Measurements from ENCODE around the gene RAB11FIP3. TPM values are rescaled to one million over a fixed set of nuclear protein-coding genes. Genes with fewer than 3 reads are reported as not detected.
A peak's percentile ranks its signal among the peaks of the same experiment; 100 is the strongest.
"Not testable (repeated sequence)": the region's sequence is repeated elsewhere in the genome, so short reads cannot be mapped to it uniquely, and the experiment has no call there.

Gene RAB11FIP3
- total RNA-seq, 4 donors from 2014 or later, result 27.0 to 50.1 (median 34.8) TPM

- TF ChIP-seq, protein P1, sequence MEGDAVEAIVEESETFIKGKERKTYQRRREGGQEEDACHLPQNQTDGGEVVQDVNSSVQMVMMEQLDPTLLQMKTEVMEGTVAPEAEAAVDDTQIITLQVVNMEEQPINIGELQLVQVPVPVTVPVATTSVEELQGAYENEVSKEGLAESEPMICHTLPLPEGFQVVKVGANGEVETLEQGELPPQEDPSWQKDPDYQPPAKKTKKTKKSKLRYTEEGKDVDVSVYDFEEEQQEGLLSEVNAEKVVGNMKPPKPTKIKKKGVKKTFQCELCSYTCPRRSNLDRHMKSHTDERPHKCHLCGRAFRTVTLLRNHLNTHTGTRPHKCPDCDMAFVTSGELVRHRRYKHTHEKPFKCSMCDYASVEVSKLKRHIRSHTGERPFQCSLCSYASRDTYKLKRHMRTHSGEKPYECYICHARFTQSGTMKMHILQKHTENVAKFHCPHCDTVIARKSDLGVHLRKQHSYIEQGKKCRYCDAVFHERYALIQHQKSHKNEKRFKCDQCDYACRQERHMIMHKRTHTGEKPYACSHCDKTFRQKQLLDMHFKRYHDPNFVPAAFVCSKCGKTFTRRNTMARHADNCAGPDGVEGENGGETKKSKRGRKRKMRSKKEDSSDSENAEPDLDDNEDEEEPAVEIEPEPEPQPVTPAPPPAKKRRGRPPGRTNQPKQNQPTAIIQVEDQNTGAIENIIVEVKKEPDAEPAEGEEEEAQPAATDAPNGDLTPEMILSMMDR (IDR thresholded peaks at IDR 0.05 in 4 of 5, conservative IDR thresholded peaks at IDR 0.05 in 1 of 5), result no peak
- TF ChIP-seq POLR2A (IDR thresholded peaks at IDR 0.05), result no peak
- Histone ChIP-seq H3K9me3 (no peaks in the 10 kb centered on the region), H3K4me3 (no peak overlapping the region), H3K36me3 (peaks cover 0 to 42% of the 10 kb centered on the region in 2 donors), H3K27ac (no peak overlapping the region), H3K4me1 (no peaks in the 10 kb centered on the region), H3K27me3 (no peaks in the 10 kb centered on the region)
- in situ Hi-C loops (cut with MboI; ENCODE audit: low sequenced_read_pairs in 4 of 4), result no loop called here
- ATAC-seq (peak in 1 of 2 donors; percentile 23), DNase-seq (no peak)
- intact Hi-C loops (cut with DNase I; ENCODE audit: low total_unique reads), result no loop called here
Measured at GRCh38 chr16:502179-502943, 76.9 kb downstream of the RAB11FIP3 start.

DNA sequence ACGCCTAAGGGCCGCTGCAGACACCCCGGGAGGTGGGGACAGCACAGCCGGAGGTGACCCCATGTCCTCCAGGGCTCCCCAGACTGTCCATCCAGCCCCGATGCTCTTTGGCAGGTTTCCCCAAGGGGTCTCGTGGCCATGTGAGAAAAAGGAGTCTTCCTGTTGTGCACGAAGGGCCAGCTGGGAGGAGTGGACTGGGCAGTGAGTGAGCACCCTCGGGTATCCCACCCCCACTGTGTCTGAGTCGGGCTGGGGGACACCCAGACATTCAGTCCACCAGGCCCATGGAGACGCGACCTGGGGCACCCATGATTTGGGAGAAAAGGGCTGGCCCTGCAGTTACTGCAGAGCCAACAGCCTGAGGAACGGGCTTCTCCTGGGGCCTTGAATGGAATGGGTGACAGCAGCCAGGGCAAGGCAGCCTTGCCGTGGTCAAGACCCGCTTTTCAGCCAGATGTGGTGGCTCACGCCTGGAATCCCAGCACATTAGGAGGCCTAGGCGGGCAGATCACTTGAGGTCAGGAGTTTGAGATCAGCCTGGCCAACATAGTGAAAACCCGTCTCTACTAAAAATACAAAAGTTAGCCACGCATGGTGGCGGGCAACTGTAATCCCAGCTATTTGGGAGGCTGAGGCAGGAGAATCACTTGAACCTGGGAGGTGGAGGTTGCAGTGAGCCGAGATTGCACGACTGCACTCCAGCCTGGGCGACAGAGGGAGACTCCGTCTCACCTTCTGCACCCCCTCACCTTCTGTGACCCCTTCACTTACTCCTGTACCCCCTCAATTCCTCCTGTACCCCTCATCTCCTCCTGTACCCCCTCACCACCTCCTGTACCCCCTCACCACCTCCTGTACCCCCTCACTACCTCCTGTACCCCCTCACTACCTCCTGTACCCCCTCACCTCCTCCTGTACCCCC is 78.0 kb downstream of the RAB11FIP3 start:
- Histone ChIP-seq H3K27me3 (no peaks in the 10 kb centered on the region), H3K9me3 (no peaks in the 10 kb centered on the region), H3K36me3 (peaks cover 0 to 38% of the 10 kb centered on the region in 2 donors), H3K27ac (no peak overlapping the region), H3K4me3 (no peak overlapping the region), H3K4me1 (no peaks in the 10 kb centered on the region)
- no peak for DNase-seq
- in situ Hi-C loops (cut with MboI; ENCODE audit: low sequenced_read_pairs in 4 of 4), result no loop called here
- ATAC-seq, result no peak
- intact Hi-C loops (cut with DNase I; ENCODE audit: low total_unique reads), result no loop called here
- no peak for TF ChIP-seq POLR2A (IDR thresholded peaks at IDR 0.05)
- TF ChIP-seq, protein P1 (IDR thresholded peaks at IDR 0.05 in 4 of 5, conservative IDR thresholded peaks at IDR 0.05 in 1 of 5), result no peak

DNA sequence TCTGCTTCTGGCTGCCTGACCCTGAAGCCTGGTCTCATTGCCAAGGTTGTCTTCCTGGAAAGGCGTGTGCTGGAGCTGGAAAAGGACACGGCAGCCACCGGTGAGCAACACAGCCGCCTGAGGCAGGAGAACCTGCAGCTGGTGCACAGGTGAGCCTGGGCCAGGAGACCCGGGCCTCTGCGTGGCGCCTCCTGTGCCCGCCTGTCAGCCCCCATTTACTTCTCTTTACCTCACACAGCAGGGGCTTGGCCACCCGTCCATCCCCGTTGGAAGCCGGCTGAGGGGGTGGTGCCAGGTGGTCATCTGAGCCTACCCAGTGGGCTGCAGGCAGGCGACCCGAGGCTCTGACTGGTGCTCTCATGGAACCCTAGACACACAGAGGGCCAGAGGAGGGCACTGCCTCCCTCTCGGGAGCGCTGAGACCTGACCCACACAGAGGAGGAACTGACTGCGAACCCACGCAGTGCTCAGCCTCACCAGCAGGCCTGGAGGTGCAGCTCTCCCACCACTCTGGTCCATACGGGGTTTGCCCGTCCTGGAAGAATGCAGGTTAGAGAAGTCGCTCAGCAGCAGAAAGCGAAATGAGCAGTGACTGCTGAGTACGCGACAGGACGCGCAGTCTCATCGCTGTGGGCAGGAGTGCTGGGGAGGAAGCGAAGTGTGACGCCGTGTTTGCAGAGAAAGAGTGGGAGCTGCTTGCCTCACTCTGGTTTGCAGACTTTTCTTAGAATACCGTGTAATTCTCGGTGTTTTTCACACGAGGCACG is 80.2 kb downstream of the RAB11FIP3 start:
- peaks cover 0 to 37% of the 10 kb centered on the region in 2 donors for H3K36me3 ChIP-seq
- TF ChIP-seq POLR2A (IDR thresholded peaks at IDR 0.05), result no peak
- TF ChIP-seq, protein P1 (IDR thresholded peaks at IDR 0.05 in 4 of 5, conservative IDR thresholded peaks at IDR 0.05 in 1 of 5), result no peak
- intact Hi-C loops (cut with DNase I; ENCODE audit: low total_unique reads), result no loop called here
- ATAC-seq, result no peak
- H3K4me3 ChIP-seq, result no peak overlapping the region
- in situ Hi-C loops (cut with MboI; ENCODE audit: low sequenced_read_pairs in 4 of 4), result no loop called here
- H3K4me1 ChIP-seq, result no peaks in the 10 kb centered on the region
- H3K9me3 ChIP-seq, result no peaks in the 10 kb centered on the region
- H3K27ac ChIP-seq, result no peak overlapping the region
- no peaks in the 10 kb centered on the region for H3K27me3 ChIP-seq
- DNase-seq, result no peak

GRCh38 chr16:506246-506546 is 80.7 kb downstream of the RAB11FIP3 start:
- no peaks in the 10 kb centered on the region for H3K27me3 ChIP-seq
- no peak overlapping the region for H3K27ac ChIP-seq
- H3K36me3 ChIP-seq, result peaks cover 0 to 38% of the 10 kb centered on the region in 2 donors
- in situ Hi-C loops (cut with MboI; ENCODE audit: low sequenced_read_pairs in 4 of 4) (no loop called here), intact Hi-C loops (cut with DNase I; ENCODE audit: low total_unique reads) (no loop called here)
- no peaks in the 10 kb centered on the region for H3K4me1 ChIP-seq
- DNase-seq (no peak), ATAC-seq (no peak)
- H3K4me3 ChIP-seq, result no peak overlapping the region
- H3K9me3 ChIP-seq, result no peaks in the 10 kb centered on the region
- TF ChIP-seq, protein P1 (IDR thresholded peaks at IDR 0.05 in 4 of 5, conservative IDR thresholded peaks at IDR 0.05 in 1 of 5), result no peak
- no peak for TF ChIP-seq POLR2A (IDR thresholded peaks at IDR 0.05)

DNA sequence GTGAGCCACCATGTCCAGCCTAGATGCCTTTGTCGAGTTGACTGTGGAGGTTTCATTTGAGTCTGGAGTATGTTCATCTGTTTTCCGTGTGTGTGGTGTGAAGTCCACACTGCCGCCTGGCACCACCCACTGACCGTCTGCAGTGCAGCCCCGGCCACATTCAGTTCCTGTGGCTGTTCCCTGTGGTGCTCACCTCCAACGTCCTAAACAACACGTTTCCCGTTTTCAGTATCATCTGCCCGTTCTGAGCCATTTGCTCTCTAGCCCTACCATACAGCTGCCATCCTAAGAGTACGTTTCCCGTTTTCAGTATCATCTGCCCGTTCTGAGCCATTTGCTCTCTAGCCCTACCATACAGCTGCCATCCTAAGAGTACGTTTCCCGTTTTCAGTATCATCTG is 82.1 kb downstream of the RAB11FIP3 start:
- ATAC-seq; H3K27me3 ChIP-seq; H3K4me1 ChIP-seq; H3K4me3 ChIP-seq; H3K9me3 ChIP-seq; intact Hi-C loops (cut with DNase I; ENCODE audit: low total_unique reads); H3K27ac ChIP-seq; DNase-seq; in situ Hi-C loops (cut with MboI; ENCODE audit: low sequenced_read_pairs in 4 of 4): not testable (repeated sequence)
- H3K36me3 ChIP-seq, result peaks cover 0 to 38% of the 10 kb centered on the region in 2 donors

Data from gastrocnemius medialis (tissue), 4 donors.